HG02642 (cell line): ENCODE measurements around the gene CRACDL.
"Not testable (repeated sequence)": the region's sequence is repeated elsewhere in the genome, so short reads cannot be mapped to it uniquely, and the experiment has no call there.

Experiments used
- ATAC-seq: cut with Tn5 transposase; IDR thresholded peaks from one replicate; pipeline ENCODE4 v1.9.1; 2021; ENCODE audit warnings: mild to moderate bottlenecking; ENCODE audit not compliant: unreplicated experiment, poor library complexity

The CRACDL gene

GRCh38 chr2:98907966-98908905 is 27.8 kb downstream of the CRACDL start:
- ATAC-seq: no peak

- ATAC-seq: no peak
Measured at GRCh38 chr2:98907385-98907784, 28.6 kb downstream of the CRACDL start.

- no peak for ATAC-seq
Measured at GRCh38 chr2:98903767-98904485, 32.1 kb downstream of the CRACDL start.

- ATAC-seq: no peak
Measured at GRCh38 chr2:98903064-98903355, 33.0 kb downstream of the CRACDL start.

GRCh38 chr2:98902209-98903063 is 33.6 kb downstream of the CRACDL start:
- no peak for ATAC-seq

- ATAC-seq: no peak
Measured at GRCh38 chr2:98901702-98902101, 34.3 kb downstream of the CRACDL start.

GRCh38 chr2:98901291-98901690 is 34.7 kb downstream of the CRACDL start:
- no peak for ATAC-seq

GRCh38 chr2:98900721-98901120 is 35.3 kb downstream of the CRACDL start:
- no peak for ATAC-seq

- not testable (repeated sequence) for ATAC-seq
Measured at GRCh38 chr2:98899703-98900078, 36.3 kb downstream of the CRACDL start.

GRCh38 chr2:98899041-98899702 is 36.9 kb downstream of the CRACDL start:
- no peak for ATAC-seq

GRCh38 chr2:98898423-98898841 is 37.6 kb downstream of the CRACDL start:
- ATAC-seq: no peak

- ATAC-seq: no peak
Measured at GRCh38 chr2:98897746-98898145, 38.3 kb downstream of the CRACDL start.

- ATAC-seq: no peak
Measured at GRCh38 chr2:98896944-98897343, 39.1 kb downstream of the CRACDL start.

GRCh38 chr2:98896416-98896815 is 39.6 kb downstream of the CRACDL start:
- ATAC-seq: no peak

GRCh38 chr2:98895901-98896300 is 40.1 kb downstream of the CRACDL start:
- ATAC-seq: no peak

GRCh38 chr2:98895221-98895620 is 40.8 kb downstream of the CRACDL start:
- ATAC-seq: no peak

- no peak for ATAC-seq
Measured at GRCh38 chr2:98894331-98895000, 41.6 kb downstream of the CRACDL start.

GRCh38 chr2:98893911-98894321 is 42.1 kb downstream of the CRACDL start:
- ATAC-seq: no peak

- no peak for ATAC-seq
Measured at GRCh38 chr2:98892871-98893270, 43.2 kb downstream of the CRACDL start.

- no peak for ATAC-seq
Measured at GRCh38 chr2:98891591-98891990, 44.4 kb downstream of the CRACDL start.
